Loucy (cell line): ENCODE measurements around the gene PCDHGA1.

Source experiments
- CTCF ChIP-seq: fragments of 200-600 bp; sonication (generic); conservative IDR thresholded peaks from 2 replicates; pipeline ENCODE4 v1.5.1; 2014; ENCODE audit warnings: mild to moderate bottlenecking, antibody characterized with exemption, low read length
- EZH2phosphoT487 ChIP-seq: fragments of 200-600 bp; IDR thresholded peaks from 2 replicates; pipeline ENCODE4 v1.6.1; 2018; ENCODE audit warnings: antibody characterized with exemption, mild to moderate bottlenecking, moderate library complexity, borderline replicate concordance

- TF ChIP-seq CTCF (no peak), EZH2phosphoT487 (no peak)
Observed at GRCh38 chr5:141496038-141496437, 165.7 kb downstream of the PCDHGA1 start.
